GM19372 (cell line): ENCODE data around the gene ANO2.

Experiments
- ATAC-seq: cut with Tn5 transposase; IDR thresholded peaks from one replicate; pipeline ENCODE4 v1.9.1; 2021; ENCODE audit warnings: mild to moderate bottlenecking, low read depth, moderate library complexity; ENCODE audit not compliant: unreplicated experiment

ANO2 gene

DNA sequence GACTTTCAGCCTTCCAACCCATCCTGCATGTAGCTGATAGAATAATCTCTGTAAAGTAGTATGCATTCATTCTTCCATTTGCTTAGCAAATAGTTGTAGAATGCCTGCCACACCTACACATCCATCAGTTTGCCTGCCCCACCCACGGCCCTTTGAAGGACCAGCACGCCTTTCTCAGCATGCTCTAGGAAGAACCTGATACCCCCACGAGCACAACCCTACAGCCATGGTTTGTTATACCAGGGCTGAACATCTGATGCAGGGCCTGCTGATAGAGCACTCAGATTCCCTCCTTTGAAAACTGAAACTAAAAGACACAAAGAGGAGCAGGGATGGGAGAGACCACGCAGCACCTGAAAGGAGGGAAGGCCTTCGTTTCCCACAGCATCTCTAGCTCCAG is 205.1 kb downstream of the ANO2 start:
- ATAC-seq, result no peak

GRCh38 chr12:5737778-5738177 is 207.3 kb downstream of the ANO2 start:
- ATAC-seq, result no peak

DNA sequence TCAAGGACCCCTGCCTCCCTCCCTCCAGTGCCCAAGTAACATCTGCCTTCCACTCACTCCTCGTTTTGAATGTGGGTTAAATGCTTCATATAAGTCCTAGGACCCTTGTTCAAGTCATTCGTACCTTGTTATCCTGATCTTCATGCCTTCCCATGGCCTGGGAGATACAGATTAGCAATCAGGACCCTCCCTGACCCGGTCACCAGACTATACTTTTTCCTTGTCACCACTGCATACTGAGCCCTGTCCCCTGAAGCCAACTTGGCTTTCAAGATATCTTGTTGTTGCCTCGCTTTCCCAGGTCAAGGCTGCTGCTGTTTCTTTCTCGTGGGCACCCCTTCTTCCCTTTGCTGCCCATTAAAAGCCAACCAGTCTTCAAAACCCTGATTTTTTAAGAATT is 208.5 kb downstream of the ANO2 start:
- ATAC-seq, result no peak

DNA sequence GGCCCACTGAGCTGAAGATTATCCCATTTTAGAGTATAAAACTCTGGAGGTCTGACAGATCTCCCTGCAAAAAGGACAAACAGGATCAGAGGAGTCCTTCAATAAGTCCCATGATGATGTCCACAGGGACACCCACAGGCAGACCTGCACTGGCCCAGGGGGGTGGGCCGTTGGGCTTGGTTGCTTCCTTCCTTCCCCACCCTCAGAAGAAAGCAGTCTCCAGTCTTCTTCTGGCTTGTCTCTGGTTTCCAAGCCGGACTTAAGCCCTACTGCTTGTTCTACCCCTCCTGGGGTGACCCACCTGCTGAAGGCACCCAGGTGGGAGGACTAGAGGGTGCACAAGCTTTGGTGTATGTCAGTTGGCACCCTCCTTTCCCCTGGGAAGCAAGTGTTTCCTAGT is 209.0 kb downstream of the ANO2 start:
- ATAC-seq, result no peak

- no peak for ATAC-seq
These were observed 211.1 kb downstream of the ANO2 start for GRCh38 chr12:5733916-5734315.

- no peak for ATAC-seq
These were observed 211.8 kb downstream of the ANO2 start for GRCh38 chr12:5733136-5733755.

DNA sequence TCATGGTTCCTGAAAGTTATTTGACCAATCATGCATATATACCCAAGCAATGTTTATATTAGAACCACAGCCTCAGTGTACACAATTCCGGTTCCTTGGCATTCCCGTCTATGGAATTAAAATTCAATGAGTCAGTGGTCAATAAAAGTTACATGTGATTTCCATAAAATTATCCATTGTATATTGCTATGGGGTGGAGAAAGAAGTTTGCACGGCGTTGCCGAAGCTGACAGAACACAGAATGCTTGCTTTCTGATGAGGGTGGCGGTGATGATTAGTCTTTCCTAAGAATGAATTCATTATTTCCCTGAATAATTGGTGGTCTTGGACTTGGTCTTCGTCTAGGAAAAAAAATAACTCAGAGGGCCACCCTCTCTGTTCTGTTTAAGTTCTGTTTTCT is 214.1 kb downstream of the ANO2 start:
- no peak for ATAC-seq

- ATAC-seq, result no peak
These were observed 221.3 kb downstream of the ANO2 start for GRCh38 chr12:5723711-5724252.

DNA sequence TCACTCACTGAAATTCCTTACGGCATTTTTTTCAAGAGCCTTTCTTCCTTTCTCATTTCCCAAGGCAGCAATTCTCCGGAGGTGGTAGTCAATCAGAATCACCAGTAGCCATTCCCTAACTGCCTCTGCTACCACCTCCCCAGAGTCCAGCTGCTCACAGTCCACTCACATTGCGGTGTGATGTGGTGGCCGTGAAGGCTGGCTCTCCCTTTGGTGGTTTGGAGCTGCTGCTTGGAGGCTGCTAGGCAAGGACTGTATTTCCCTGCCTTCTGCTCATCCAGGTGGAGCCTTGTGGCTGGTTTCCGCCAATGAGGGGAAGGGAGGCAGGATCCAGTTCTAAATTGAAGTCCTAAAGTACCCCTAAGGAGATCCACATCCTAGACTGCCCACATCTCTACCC is 222.0 kb downstream of the ANO2 start:
- no peak for ATAC-seq

DNA sequence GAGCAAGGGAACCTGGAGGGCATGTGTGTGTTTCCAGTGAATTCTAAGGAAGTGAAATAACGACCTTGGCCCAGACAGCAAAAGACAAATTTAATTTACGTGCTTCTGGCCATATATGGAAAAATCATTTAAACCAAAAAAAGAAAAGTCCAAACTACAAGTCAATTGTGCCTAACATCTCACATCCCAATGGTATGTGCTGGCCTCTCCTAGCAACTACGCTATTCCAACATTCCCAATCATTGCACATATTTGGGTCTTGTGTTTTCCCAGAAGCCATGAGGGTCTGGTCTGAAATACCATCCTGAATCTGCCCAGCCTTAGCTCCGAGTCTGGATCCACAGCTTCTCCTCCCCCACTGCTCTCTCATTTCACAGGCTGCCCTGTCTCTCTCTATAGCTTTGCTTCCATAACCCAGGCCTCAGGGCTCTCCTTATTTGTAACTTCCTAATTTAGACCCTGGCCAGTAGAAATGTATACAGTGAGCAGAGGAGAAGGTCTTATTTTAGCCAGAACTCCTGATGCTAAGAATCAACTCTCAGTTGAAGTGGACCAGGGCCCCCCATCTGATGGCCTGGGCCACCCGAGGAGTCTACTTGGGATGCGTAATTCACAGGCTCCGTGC is 224.6 kb downstream of the ANO2 start:
- no peak for ATAC-seq

DNA sequence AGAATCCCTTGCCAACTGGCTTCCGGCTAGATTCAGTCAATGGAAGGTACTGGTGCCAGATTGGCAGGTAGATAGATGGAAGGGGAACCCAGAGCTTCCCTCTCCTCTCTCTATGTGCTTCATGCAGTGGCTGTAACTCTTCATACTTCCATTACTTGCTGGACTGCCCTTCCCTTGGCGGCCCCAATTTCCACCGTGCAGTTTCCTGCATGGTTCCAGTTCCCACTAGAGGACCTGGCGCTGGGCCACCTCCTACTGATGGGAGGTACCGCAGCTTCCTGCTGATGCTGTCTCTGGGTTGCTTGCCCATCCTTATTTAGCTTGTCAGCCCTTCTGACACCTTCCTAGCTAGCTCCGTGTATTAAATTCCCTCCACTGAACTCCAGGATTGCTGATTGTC is 226.4 kb downstream of the ANO2 start:
- no peak for ATAC-seq

GRCh38 chr12:5718073-5718472 is 227.0 kb downstream of the ANO2 start:
- no peak for ATAC-seq

DNA sequence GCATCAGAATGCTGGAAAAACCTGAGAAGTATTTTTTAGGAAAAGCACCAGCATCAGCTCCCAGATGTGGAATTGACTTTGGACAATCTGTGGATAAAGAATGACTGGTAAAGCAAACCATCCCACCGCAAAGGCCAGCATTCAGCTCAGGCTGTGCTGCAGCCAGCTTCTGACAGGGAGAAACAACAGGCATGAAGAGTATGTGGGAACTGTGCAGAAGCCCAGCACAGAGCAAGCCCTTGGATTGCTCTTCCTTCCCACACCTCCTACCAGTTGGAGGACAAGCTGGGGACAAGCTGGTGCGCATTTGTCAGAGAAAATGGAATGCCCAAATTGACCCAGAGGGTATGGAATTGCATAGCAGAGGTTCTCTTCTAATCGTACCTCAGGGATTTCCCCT is 228.1 kb downstream of the ANO2 start:
- ATAC-seq, result no peak

GRCh38 chr12:5716201-5716600 is 228.9 kb downstream of the ANO2 start:
- no peak for ATAC-seq

- ATAC-seq, result no peak
These were observed 230.0 kb downstream of the ANO2 start for GRCh38 chr12:5715021-5715420.

- no peak for ATAC-seq
These were observed 231.4 kb downstream of the ANO2 start for GRCh38 chr12:5713599-5714081.

DNA sequence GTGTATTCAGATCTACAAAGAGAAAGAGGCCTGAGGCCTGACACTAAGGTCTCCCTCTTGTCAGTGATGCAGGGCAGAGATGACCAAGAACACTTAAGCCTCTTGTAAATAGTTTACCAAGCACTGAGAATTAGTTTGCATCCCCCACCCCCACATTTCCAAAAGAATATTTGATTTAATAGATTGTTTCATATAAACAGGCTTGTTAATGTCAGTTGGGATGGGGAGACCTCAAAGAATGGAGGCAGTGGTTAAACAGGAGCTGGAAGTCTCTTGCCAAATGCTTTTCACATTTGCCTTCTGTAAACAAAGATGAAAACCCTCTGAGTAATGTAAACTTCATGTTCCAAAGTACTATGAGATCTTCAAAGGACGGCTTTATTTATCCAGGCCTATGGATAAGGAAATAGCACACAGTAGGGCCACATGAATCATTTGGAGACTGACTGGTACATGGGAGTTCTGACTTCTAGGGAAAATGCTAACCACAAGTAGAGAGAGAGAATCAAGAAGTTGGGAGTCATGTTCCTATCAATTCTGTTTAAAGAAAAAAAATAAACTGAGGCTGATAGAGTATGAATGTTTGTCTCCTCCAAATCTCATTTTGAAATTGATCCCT is 234.7 kb downstream of the ANO2 start:
- no peak for ATAC-seq

DNA sequence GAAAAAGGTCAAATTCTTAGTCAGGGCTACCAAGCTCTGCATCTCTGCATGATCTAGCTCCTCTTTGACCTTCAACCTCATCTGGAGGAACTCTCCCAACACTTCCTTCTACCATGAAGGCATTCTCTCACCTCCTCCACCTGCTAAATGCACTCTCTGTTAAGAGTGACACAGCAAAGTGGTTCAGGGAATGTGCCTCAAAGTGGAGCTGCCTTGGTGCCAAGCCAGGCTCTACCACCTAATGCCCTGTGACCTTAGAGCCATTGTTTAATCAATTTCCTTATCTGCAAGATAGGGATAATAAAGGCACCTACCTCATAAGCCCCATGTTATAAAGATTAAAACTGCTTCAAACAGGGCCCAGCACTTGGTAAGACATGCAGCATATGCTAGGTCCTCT is 236.7 kb downstream of the ANO2 start:
- no peak for ATAC-seq

GRCh38 chr12:5706247-5706646 is 238.8 kb downstream of the ANO2 start:
- no peak for ATAC-seq

DNA sequence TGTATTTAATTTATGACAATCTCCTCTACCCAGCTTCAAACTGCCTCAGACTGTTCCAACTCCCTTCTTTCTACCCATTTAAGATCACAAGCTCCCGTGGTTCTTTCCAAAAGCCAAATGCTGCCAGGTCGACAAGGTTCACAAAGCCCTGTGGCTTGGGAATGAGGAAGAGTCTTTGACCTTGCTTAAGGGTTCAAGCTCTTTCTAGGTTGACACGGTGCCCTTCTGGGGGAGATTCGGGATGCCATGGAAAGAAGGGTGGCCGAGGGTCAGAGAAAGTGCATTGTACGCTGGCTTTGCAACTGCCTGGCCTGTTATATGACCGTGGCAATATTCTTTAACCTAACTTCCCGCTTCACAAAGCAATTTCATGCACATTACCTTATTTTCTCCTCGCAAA is 239.3 kb downstream of the ANO2 start:
- ATAC-seq, result no peak

DNA sequence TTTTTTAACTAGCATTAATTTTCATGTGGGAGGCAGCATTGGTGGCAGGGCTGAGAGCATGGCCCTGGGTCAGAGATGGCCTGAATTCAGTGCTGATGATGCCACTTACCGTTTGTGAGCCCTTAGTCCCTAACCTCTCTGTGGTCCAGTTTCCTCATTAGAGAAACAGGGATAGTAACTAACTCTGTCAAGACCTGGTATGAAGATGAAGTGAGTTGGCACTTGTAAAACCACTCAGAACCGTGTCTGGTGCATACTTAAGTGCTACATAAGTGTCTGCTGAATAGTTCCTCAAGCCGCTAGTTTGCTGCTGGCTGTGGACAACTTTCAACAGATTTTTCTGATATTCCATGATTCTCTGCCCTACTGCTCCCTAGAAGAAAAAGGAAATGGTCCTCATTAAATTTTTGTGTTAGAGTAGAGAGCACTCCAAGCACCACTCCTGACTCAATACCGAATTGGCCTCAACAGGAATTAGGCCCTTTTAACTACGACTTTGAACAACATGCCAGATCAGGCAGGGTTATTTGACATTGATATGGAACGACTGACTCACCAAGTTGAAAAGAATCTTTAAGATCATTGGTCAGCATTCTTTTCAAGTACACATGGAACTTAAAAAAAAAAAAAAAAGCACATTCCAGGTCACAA is 250.2 kb downstream of the ANO2 start:
- ATAC-seq, result no peak
